Measurements from ENCODE around the gene CYTH4. TPM values are rescaled to one million over a fixed set of nuclear protein-coding genes. Genes with fewer than 3 reads are reported as not detected.

Gene CYTH4
- total and polyA plus RNA-seq, 2 of the 8 experiments (the other 6 are each of a cell fraction or from before 2014, with no cell fraction given): 0.09 TPM; not detected in 1

DNA sequence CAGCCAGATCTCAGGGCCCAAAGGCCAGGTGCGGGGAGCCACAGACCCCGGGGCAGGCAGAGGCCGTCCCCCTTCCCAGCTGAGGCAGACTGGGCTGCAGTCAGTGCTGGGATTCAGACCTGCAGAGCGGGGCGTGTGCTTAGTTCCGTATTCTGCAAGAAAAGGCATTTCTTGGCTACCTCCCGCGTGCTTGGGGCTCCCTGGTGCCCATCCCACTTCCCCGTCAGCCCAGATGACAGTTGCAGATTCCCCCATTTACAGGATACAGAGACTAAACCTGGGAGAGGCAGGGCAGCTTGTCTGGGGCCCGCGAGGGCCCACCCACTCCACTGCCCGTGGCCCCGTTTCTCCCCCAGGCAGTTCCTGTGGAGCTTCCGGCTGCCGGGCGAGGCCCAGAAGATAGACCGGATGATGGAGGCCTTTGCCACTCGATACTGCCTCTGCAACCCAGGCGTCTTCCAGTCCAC is 18.3 kb downstream of the CYTH4 start:
- Histone ChIP-seq H3K56ac (replicated peaks; ENCODE audit: insufficient read length, low read depth, low read length) (no peak overlapping the region), H3K18ac (ENCODE audit: extremely low read depth, low read length) (no peak overlapping the region; the same call in 1 of the 2 replicates), H2BK15ac (ENCODE audit: low read length) (no peak overlapping the region), H2BK12ac (ENCODE audit: low read depth, low read length) (no peak overlapping the region), H3K36me3 (ENCODE audit: control insufficient read depth in 2 of 4, insufficient read depth in 4 of 4, low read length in 3 of 4) (no peaks in the 10 kb centered on the region), H4K91ac (replicated peaks; ENCODE audit: insufficient read length, low read length) (no peak overlapping the region), H4K5ac (ENCODE audit: insufficient read length, low read depth, low read length) (no peak overlapping the region), H3K14ac (ENCODE audit: insufficient read length) (no peak overlapping the region), H4K20me1 (replicated peaks in 1 of 2; ENCODE audit: control insufficient read depth in 1 of 2, insufficient read depth in 2 of 2, low read length in 2 of 2) (no peaks in the 10 kb centered on the region), H3K9ac (replicated peaks in 1 of 4; ENCODE audit: extremely low read depth in 1 of 4, low read depth in 3 of 4, low read length in 3 of 4) (no peak overlapping the region), H3K4me1 (replicated peaks in 1 of 4; ENCODE audit: control insufficient read depth in 3 of 4, insufficient read depth in 4 of 4, low read length in 3 of 4) (peaks cover 4 to 20% (median 13%) of the 10 kb centered on the region in 4 experiments; a peak in 6 of 7 replicates), H2BK20ac (ENCODE audit: low read length) (no peak overlapping the region), H3K27me3 (replicated peaks in 1 of 4; ENCODE audit: control insufficient read depth in 3 of 4, extremely low read depth in 1 of 4, insufficient read depth in 3 of 4, low read length in 3 of 4) (peaks cover 0 to 13% (median 3%) of the 10 kb centered on the region in 4 experiments; a peak in 3 of 7 replicates), H3K4me2 (ENCODE audit: insufficient read depth in 1 of 2, low read depth in 2 of 2, low read length in 2 of 2) (no peak overlapping the region), H3K23ac (ENCODE audit: insufficient read length) (no peak overlapping the region), H3K23me2 (ENCODE audit: low read depth, low read length) (no peaks in the 10 kb centered on the region), H3K79me1 (ENCODE audit: low read depth, low read length) (no peaks in the 10 kb centered on the region), H3K4me3 (ENCODE audit: extremely low read depth in 1 of 4, insufficient read depth in 2 of 4, low read depth in 3 of 4, low read length in 4 of 4) (no peak overlapping the region), H2AK5ac (ENCODE audit: low read depth, low read length) (no peak overlapping the region), H3K79me2 (ENCODE audit: control insufficient read depth in 1 of 2, insufficient read depth in 2 of 2, low read length in 2 of 2) (no peaks in the 10 kb centered on the region), H3K27ac (ENCODE audit: low read depth, low read length) (no peak overlapping the region), H2BK120ac (replicated peaks; ENCODE audit: low read depth, low read length) (no peak overlapping the region), H2AFZ (ENCODE audit: low read length) (no peak overlapping the region), H2BK5ac (ENCODE audit: low read depth, low read length) (no peak overlapping the region), H4K8ac (ENCODE audit: extremely low read depth, insufficient read depth, low read length) (no peak overlapping the region; the same call in 1 of the 2 replicates), H3K9me3 (ENCODE audit: insufficient read depth in 2 of 2, low read depth in 1 of 2, low read length in 1 of 2) (no peaks in the 10 kb centered on the region), H3K4ac (replicated peaks; ENCODE audit: insufficient read length, low read depth, low read length) (no peak overlapping the region)
- FAIRE-seq (no peak), DNase-seq (ENCODE audit: low read depth in 1 of 2, low spot score in 2 of 2) (no peak)
- ChIA-PET POLR2A (ENCODE audit: partially characterized antibody) (interaction anchor here (0.5 kb wide), 1 partner anchor 419 kb away, joined by 4 read pairs; no protein-coding TSS in a partner anchor), CTCF (ENCODE audit: partially characterized antibody) (interaction anchor here (0.9 to 3.0 kb wide), 6 partner anchors 13 to 172 kb away, joined by 3 to 11 read pairs (median 4); no protein-coding TSS in a partner anchor)
- WGBS, 2 experiments (ENCODE audit: extremely low coverage in 1 of 2, insufficient coverage in 1 of 2, insufficient read length in 1 of 2, insufficient replicate concordance in 2 of 2, low coverage in 1 of 2, low lambda C conversion rate in 2 of 2, missing lambda C conversion rate in 1 of 2): 75% methylated on average over 19 of the region's 19 CpGs; no CpG with 5 or more reads in 1 of the 2 experiments
- no peak for TF ChIP-seq SIRT6 (IDR thresholded peaks at IDR 0.05; ENCODE audit: low read length)
- no peak for TF ChIP-seq CHD2 (IDR thresholded peaks at IDR 0.05; ENCODE audit: low read length)
- TF ChIP-seq POLR2AphosphoS5 (IDR thresholded peaks at IDR 0.05; ENCODE audit: low read depth, low read length): no peak
- peak; percentile 17; the same call in 1 of the 2 replicates for TF ChIP-seq GABPA (IDR thresholded peaks at IDR 0.05; ENCODE audit: borderline replicate concordance, insufficient read depth, low read length)
- TF ChIP-seq MAFK (IDR thresholded peaks at IDR 0.05; ENCODE audit: low read depth, low read length): no peak
- no peak for TF ChIP-seq BRCA1 (IDR thresholded peaks at IDR 0.05; ENCODE audit: low read depth, low read length)
- no peak for TF ChIP-seq CTBP2 (IDR thresholded peaks at IDR 0.05; ENCODE audit: borderline replicate concordance, insufficient read depth, insufficient read length, low read length)
- TF ChIP-seq JUN (IDR thresholded peaks at IDR 0.05; ENCODE audit: low read depth, low read length): no peak
- no peak for TF ChIP-seq SP4 (IDR thresholded peaks at IDR 0.05; ENCODE audit: low read length)

All from H1 (cell line).